WERI-Rb-1 (cell line): ENCODE measurements around the gene LCP1.
A peak's percentile ranks its signal among the peaks of the same experiment; 100 is the strongest.

Experiments used
- DNase-seq: peaks from one replicate; pipeline ENCODE4 v3.0.0-alpha.2; 2020
- H3K27ac ChIP-seq: fragments of 250-450 bp; sonication (Bioruptor Pico); 2 replicates; pipeline ENCODE4 v1.5.1; 2020; ENCODE audit warnings: mild to moderate bottlenecking, moderate library complexity
- H3K27me3 ChIP-seq: fragments of 250-450 bp; sonication (Bioruptor Pico); 2 replicates; pipeline ENCODE4 v1.5.1; 2021; ENCODE audit warnings: mild to moderate bottlenecking, low read depth, moderate library complexity; ENCODE audit not compliant: insufficient read depth, severe bottlenecking
- H3K36me3 ChIP-seq: fragments of 250-450 bp; sonication (Bioruptor Pico); 2 replicates; pipeline ENCODE4 v1.5.1; 2020; ENCODE audit warnings: mild to moderate bottlenecking, moderate library complexity
- H3K4me3 ChIP-seq: 2 replicates; pipeline ENCODE4 v1.5.1; 2011; ENCODE audit warnings: low read depth, mild to moderate bottlenecking, control low read depth, low read length
- H3K9me3 ChIP-seq: fragments of 250-450 bp; sonication (Bioruptor Pico); 2 replicates; pipeline ENCODE4 v1.5.1; 2021; ENCODE audit warnings: mild to moderate bottlenecking, moderate library complexity; ENCODE audit not compliant: severe bottlenecking
- CTCF ChIP-seq: IDR thresholded peaks from 2 replicates; pipeline ENCODE4 v1.5.1; 2011; ENCODE audit warnings: low read depth, mild to moderate bottlenecking, control low read depth, inconsistent platforms, low read length

The LCP1 gene

GRCh38 chr13:46184277-46184699, 2.3 kb upstream of the LCP1 start:
- TF ChIP-seq CTCF = peak; percentile 66
- H3K27ac ChIP-seq = no peak overlapping the region
- peak; percentile 38 for DNase-seq
- H3K36me3 ChIP-seq = no peaks in the 10 kb centered on the region
- H3K9me3 ChIP-seq = no peaks in the 10 kb centered on the region
- H3K4me3 ChIP-seq = no peak overlapping the region
- no peaks in the 10 kb centered on the region for H3K27me3 ChIP-seq

- no peak for TF ChIP-seq CTCF
- no peaks in the 10 kb centered on the region for H3K27me3 ChIP-seq
- H3K9me3 ChIP-seq = no peaks in the 10 kb centered on the region
- no peak overlapping the region for H3K27ac ChIP-seq
- H3K36me3 ChIP-seq = no peaks in the 10 kb centered on the region
- DNase-seq = no peak
- no peak overlapping the region for H3K4me3 ChIP-seq
Observed at GRCh38 chr13:46183018-46183946, 1.3 kb upstream of the LCP1 start.

GRCh38 chr13:46182491-46182877, 507 bp upstream of the LCP1 start:
- Histone ChIP-seq H3K9me3 (no peaks in the 10 kb centered on the region), H3K4me3 (no peak overlapping the region), H3K27ac (no peak overlapping the region), H3K27me3 (no peaks in the 10 kb centered on the region), H3K36me3 (no peaks in the 10 kb centered on the region)
- DNase-seq = no peak
- TF ChIP-seq CTCF = no peak

- H3K27ac ChIP-seq = no peak overlapping the region
- DNase-seq = no peak
- H3K36me3 ChIP-seq = no peaks in the 10 kb centered on the region
- no peak for TF ChIP-seq CTCF
- no peaks in the 10 kb centered on the region for H3K27me3 ChIP-seq
- H3K9me3 ChIP-seq = no peaks in the 10 kb centered on the region
- H3K4me3 ChIP-seq = no peak overlapping the region
Observed at GRCh38 chr13:46181377-46181839, 569 bp downstream of the LCP1 start.

GRCh38 chr13:46179969-46180763, 1.8 kb downstream of the LCP1 start:
- no peak overlapping the region for H3K4me3 ChIP-seq
- H3K36me3 ChIP-seq = no peaks in the 10 kb centered on the region
- no peak overlapping the region for H3K27ac ChIP-seq
- no peaks in the 10 kb centered on the region for H3K27me3 ChIP-seq
- H3K9me3 ChIP-seq = no peaks in the 10 kb centered on the region
- no peak for TF ChIP-seq CTCF
- no peak for DNase-seq
